ENCODE data around the gene RASSF4. TPM values are rescaled to one million over a fixed set of nuclear protein-coding genes. Genes with fewer than 3 reads are reported as not detected.

Gene RASSF4
- total and polyA plus RNA-seq, 2 donors from 2014 or later, result 76.4 to 83.1 TPM

- Histone ChIP-seq H3K27me3 (ENCODE audit: control insufficient read depth, insufficient read depth, low read length) (no peaks in the 10 kb centered on the region), H3K27ac (ENCODE audit: low read depth in 2 of 2, low read length in 2 of 2) (no peak overlapping the region), H3K4me3 (ENCODE audit: low read length in 3 of 3) (no peak overlapping the region), H3K4me1 (ENCODE audit: control insufficient read depth in 2 of 3, insufficient read depth in 2 of 3, low read depth in 1 of 3, low read length in 3 of 3) (peaks cover 0 to 21% (median 11%) of the 10 kb centered on the region in 3 donors), H3K36me3 (ENCODE audit: control insufficient read depth in 2 of 3, insufficient read depth in 3 of 3, low read length in 3 of 3) (no peaks in the 10 kb centered on the region), H3K9ac (ENCODE audit: low read length in 3 of 3) (no peak overlapping the region), H3K9me3 (ENCODE audit: control insufficient read depth in 2 of 3, insufficient read depth in 1 of 3, low read length in 3 of 3) (no peaks in the 10 kb centered on the region)
- peak in 1 of 5 donors; percentile 11 for DNase-seq
- intact Hi-C loops (cut with DNase I), result no loop called here
- TF ChIP-seq, protein P1, sequence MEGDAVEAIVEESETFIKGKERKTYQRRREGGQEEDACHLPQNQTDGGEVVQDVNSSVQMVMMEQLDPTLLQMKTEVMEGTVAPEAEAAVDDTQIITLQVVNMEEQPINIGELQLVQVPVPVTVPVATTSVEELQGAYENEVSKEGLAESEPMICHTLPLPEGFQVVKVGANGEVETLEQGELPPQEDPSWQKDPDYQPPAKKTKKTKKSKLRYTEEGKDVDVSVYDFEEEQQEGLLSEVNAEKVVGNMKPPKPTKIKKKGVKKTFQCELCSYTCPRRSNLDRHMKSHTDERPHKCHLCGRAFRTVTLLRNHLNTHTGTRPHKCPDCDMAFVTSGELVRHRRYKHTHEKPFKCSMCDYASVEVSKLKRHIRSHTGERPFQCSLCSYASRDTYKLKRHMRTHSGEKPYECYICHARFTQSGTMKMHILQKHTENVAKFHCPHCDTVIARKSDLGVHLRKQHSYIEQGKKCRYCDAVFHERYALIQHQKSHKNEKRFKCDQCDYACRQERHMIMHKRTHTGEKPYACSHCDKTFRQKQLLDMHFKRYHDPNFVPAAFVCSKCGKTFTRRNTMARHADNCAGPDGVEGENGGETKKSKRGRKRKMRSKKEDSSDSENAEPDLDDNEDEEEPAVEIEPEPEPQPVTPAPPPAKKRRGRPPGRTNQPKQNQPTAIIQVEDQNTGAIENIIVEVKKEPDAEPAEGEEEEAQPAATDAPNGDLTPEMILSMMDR (IDR thresholded peaks at IDR 0.05; ENCODE audit: borderline replicate concordance, extremely low read depth, insufficient read depth), result no peak
- FAIRE-seq, result no peak
Observed at GRCh38 chr10:44951576-44952226, 7.9 kb upstream of the RASSF4 start.

DNA sequence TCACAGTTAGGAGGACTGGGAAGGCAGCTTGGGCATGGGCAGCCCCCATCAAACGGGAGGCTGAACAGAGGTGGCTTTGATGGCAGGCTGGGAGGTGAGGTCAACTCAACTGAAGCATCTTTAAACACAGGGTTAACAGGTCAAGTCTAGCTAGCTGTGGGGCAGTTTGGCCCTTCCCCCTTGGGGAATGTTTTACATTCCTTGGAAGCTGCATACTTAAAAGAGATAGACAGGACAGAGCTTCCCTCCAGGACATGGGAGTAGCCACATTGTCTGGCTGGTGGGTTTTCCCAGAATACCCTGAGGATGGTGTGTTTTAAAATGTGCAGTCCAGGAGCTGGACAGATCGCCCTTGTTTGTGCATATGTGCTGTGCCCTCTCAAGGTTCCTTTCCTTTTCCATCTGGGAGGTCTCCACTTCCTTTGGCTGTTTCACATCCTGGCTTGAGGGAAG is 6.8 kb upstream of the RASSF4 start:
- no peak overlapping the region for H3K27ac ChIP-seq (ENCODE audit: low read depth in 2 of 2, low read length in 2 of 2)
- TF ChIP-seq, protein P1 (IDR thresholded peaks at IDR 0.05; ENCODE audit: borderline replicate concordance, extremely low read depth, insufficient read depth), result no peak
- no peaks in the 10 kb centered on the region for H3K9me3 ChIP-seq (ENCODE audit: control insufficient read depth in 2 of 3, insufficient read depth in 1 of 3, low read length in 3 of 3)
- no peaks in the 10 kb centered on the region for H3K27me3 ChIP-seq (ENCODE audit: control insufficient read depth, insufficient read depth, low read length)
- no peak overlapping the region for H3K4me3 ChIP-seq (ENCODE audit: low read length in 3 of 3)
- no peaks in the 10 kb centered on the region for H3K36me3 ChIP-seq (ENCODE audit: control insufficient read depth in 2 of 3, insufficient read depth in 3 of 3, low read length in 3 of 3)
- FAIRE-seq (no peak), DNase-seq (peak in 1 of 5 donors; percentile 43)
- peaks cover 0 to 25% (median 11%) of the 10 kb centered on the region in 3 donors for H3K4me1 ChIP-seq (ENCODE audit: control insufficient read depth in 2 of 3, insufficient read depth in 2 of 3, low read depth in 1 of 3, low read length in 3 of 3)
- intact Hi-C loops (cut with DNase I), result no loop called here
- no peak overlapping the region for H3K9ac ChIP-seq (ENCODE audit: low read length in 3 of 3)

GRCh38 chr10:44954042-44954441 is 5.6 kb upstream of the RASSF4 start:
- Histone ChIP-seq H3K4me3 (ENCODE audit: low read length in 3 of 3) (no peak overlapping the region), H3K9me3 (ENCODE audit: control insufficient read depth in 2 of 3, insufficient read depth in 1 of 3, low read length in 3 of 3) (no peaks in the 10 kb centered on the region), H3K27ac (ENCODE audit: low read depth in 2 of 2, low read length in 2 of 2) (no peak overlapping the region), H3K9ac (ENCODE audit: low read length in 3 of 3) (no peak overlapping the region), H3K27me3 (ENCODE audit: control insufficient read depth, insufficient read depth, low read length) (no peaks in the 10 kb centered on the region), H3K36me3 (ENCODE audit: control insufficient read depth in 2 of 3, insufficient read depth in 3 of 3, low read length in 3 of 3) (no peaks in the 10 kb centered on the region), H3K4me1 (ENCODE audit: control insufficient read depth in 2 of 3, insufficient read depth in 2 of 3, low read depth in 1 of 3, low read length in 3 of 3) (peaks cover 0 to 34% (median 16%) of the 10 kb centered on the region in 3 donors)
- FAIRE-seq (no peak), DNase-seq (no peak)
- TF ChIP-seq, protein P1 (IDR thresholded peaks at IDR 0.05; ENCODE audit: borderline replicate concordance, extremely low read depth, insufficient read depth), result no peak
- intact Hi-C loops (cut with DNase I), result no loop called here

Data from kidney (tissue), 14 donors.